ENCODE data around the gene SARS2.

The SARS2 gene

GRCh38 chr19:38920602-38921419 is 9.8 kb downstream of the SARS2 start:
- Histone ChIP-seq H2AFZ (ENCODE audit: low read length) (no peak overlapping the region), H3K9me2 (ENCODE audit: low read depth, low read length) (no peaks in the 10 kb centered on the region), H3F3A (ENCODE audit: insufficient read depth, low read length) (no peaks in the 10 kb centered on the region), H3K4me3 (ENCODE audit: low read depth, low read length, poor library complexity, severe bottlenecking) (no peak overlapping the region), H3K9ac (ENCODE audit: low read length) (no peak overlapping the region), H3K4me1 (ENCODE audit: insufficient read depth, low read length, severe bottlenecking) (no peaks in the 10 kb centered on the region), H3K9me3 (ENCODE audit: low read length) (no peaks in the 10 kb centered on the region), H3K27ac (ENCODE audit: low read depth, low read length, poor library complexity, severe bottlenecking) (no peak overlapping the region), H3K27me3 (ENCODE audit: insufficient read depth, low read length) (no peaks in the 10 kb centered on the region), H3K4me2 (ENCODE audit: low read length) (no peak overlapping the region), H3K36me3 (ENCODE audit: insufficient read depth, low read length) (peaks cover 35% of the 10 kb centered on the region), H4K20me1 (ENCODE audit: insufficient read depth, low read length) (no peaks in the 10 kb centered on the region), H3K79me2 (ENCODE audit: insufficient read depth, low read length) (no peaks in the 10 kb centered on the region)
- TF ChIP-seq EZH2 (IDR thresholded peaks at IDR 0.05; ENCODE audit: borderline replicate concordance, low read length): no peak
- TF ChIP-seq CTCF (IDR thresholded peaks at IDR 0.05; ENCODE audit: low read length): no peak

- no peak overlapping the region for H3K27ac ChIP-seq (ENCODE audit: low read depth, low read length, poor library complexity, severe bottlenecking)
- H3F3A ChIP-seq (ENCODE audit: insufficient read depth, low read length): no peaks in the 10 kb centered on the region
- no peaks in the 10 kb centered on the region for H4K20me1 ChIP-seq (ENCODE audit: insufficient read depth, low read length)
- H3K4me3 ChIP-seq (ENCODE audit: low read depth, low read length, poor library complexity, severe bottlenecking): no peak overlapping the region
- H3K9me2 ChIP-seq (ENCODE audit: low read depth, low read length): no peaks in the 10 kb centered on the region
- H2AFZ ChIP-seq (ENCODE audit: low read length): no peak overlapping the region
- H3K36me3 ChIP-seq (ENCODE audit: insufficient read depth, low read length): peaks cover 27% of the 10 kb centered on the region
- TF ChIP-seq CTCF (IDR thresholded peaks at IDR 0.05; ENCODE audit: low read length) (no peak), EZH2 (IDR thresholded peaks at IDR 0.05; ENCODE audit: borderline replicate concordance, low read length) (no peak)
- no peak overlapping the region for H3K9ac ChIP-seq (ENCODE audit: low read length)
- no peaks in the 10 kb centered on the region for H3K27me3 ChIP-seq (ENCODE audit: insufficient read depth, low read length)
- H3K79me2 ChIP-seq (ENCODE audit: insufficient read depth, low read length): no peaks in the 10 kb centered on the region
- no peak overlapping the region for H3K4me2 ChIP-seq (ENCODE audit: low read length)
- H3K9me3 ChIP-seq (ENCODE audit: low read length): no peaks in the 10 kb centered on the region
- no peaks in the 10 kb centered on the region for H3K4me1 ChIP-seq (ENCODE audit: insufficient read depth, low read length, severe bottlenecking)
Measured at GRCh38 chr19:38919837-38920601, 10.5 kb downstream of the SARS2 start.

- Histone ChIP-seq H3K36me3 (ENCODE audit: insufficient read depth, low read length) (peaks cover 17% of the 10 kb centered on the region), H2AFZ (ENCODE audit: low read length) (no peak overlapping the region), H4K20me1 (ENCODE audit: insufficient read depth, low read length) (no peaks in the 10 kb centered on the region), H3K4me3 (ENCODE audit: low read depth, low read length, poor library complexity, severe bottlenecking) (no peak overlapping the region), H3F3A (ENCODE audit: insufficient read depth, low read length) (no peaks in the 10 kb centered on the region), H3K27ac (ENCODE audit: low read depth, low read length, poor library complexity, severe bottlenecking) (no peak overlapping the region), H3K4me1 (ENCODE audit: insufficient read depth, low read length, severe bottlenecking) (no peaks in the 10 kb centered on the region), H3K79me2 (ENCODE audit: insufficient read depth, low read length) (no peaks in the 10 kb centered on the region), H3K9me2 (ENCODE audit: low read depth, low read length) (no peaks in the 10 kb centered on the region), H3K4me2 (ENCODE audit: low read length) (no peak overlapping the region), H3K27me3 (ENCODE audit: insufficient read depth, low read length) (no peaks in the 10 kb centered on the region), H3K9ac (ENCODE audit: low read length) (no peak overlapping the region), H3K9me3 (ENCODE audit: low read length) (no peaks in the 10 kb centered on the region)
- TF ChIP-seq EZH2 (IDR thresholded peaks at IDR 0.05; ENCODE audit: borderline replicate concordance, low read length) (no peak), CTCF (IDR thresholded peaks at IDR 0.05; ENCODE audit: low read length) (no peak)
Measured at GRCh38 chr19:38918526-38918925, 12.0 kb downstream of the SARS2 start.

Measured in OCI-LY1 (cell line).